Osteoblast (primary cell): ENCODE results near the gene RBM38. TPM values are rescaled to one million over a fixed set of nuclear protein-coding genes. Genes with fewer than 3 reads are reported as not detected.

Source experiments
- DNase-seq: peaks from one replicate; pipeline ENCODE4 v3.0.0; 2011; ENCODE audit warnings: low spot score, mixed read lengths; ENCODE audit not compliant: insufficient read length; ENCODE audit errors: missing footprints
- H2AFZ ChIP-seq: 2 replicates; pipeline ENCODE4 v1.6.0; 2011; ENCODE audit warnings: mild to moderate bottlenecking, low read length
- H3K27ac ChIP-seq: 2 replicates; pipeline ENCODE4 v1.5.1; 2011; ENCODE audit warnings: mild to moderate bottlenecking, low read depth, low read length, moderate library complexity
- H3K27me3 ChIP-seq: 2 replicates; pipeline ENCODE4 v1.6.0; 2012; ENCODE audit warnings: mild to moderate bottlenecking, control low read depth, inconsistent platforms, low read length, moderate library complexity; ENCODE audit not compliant: insufficient read depth
- H3K36me3 ChIP-seq: 2 replicates; pipeline ENCODE4 v1.5.1; 2011; ENCODE audit warnings: mild to moderate bottlenecking, low read length, control low read depth, moderate library complexity; ENCODE audit not compliant: insufficient read depth
- H3K4me1 ChIP-seq: 2 replicates; pipeline ENCODE4 v1.5.1; 2011; ENCODE audit warnings: mild to moderate bottlenecking, low read length, control low read depth, moderate library complexity; ENCODE audit not compliant: insufficient read depth
- H3K4me2 ChIP-seq: 2 replicates; pipeline ENCODE4 v1.6.0; 2011; ENCODE audit warnings: mild to moderate bottlenecking, low read length; ENCODE audit not compliant: insufficient read depth
- H3K4me3 ChIP-seq: fragments of 200-600 bp; sonication (generic); 3 replicates; pipeline ENCODE4 v1.5.1; 2012; ENCODE audit warnings: mild to moderate bottlenecking, low read length, inconsistent platforms; ENCODE audit not compliant: insufficient read depth
- H3K79me2 ChIP-seq: 2 replicates; pipeline ENCODE4 v1.6.0; 2012; ENCODE audit warnings: mild to moderate bottlenecking, low read length, control low read depth, inconsistent platforms; ENCODE audit not compliant: insufficient read depth
- H3K9me3 ChIP-seq: 2 replicates; pipeline ENCODE4 v1.5.1; 2011; ENCODE audit warnings: low read depth, low read length, control low read depth
- H4K20me1 ChIP-seq: 2 replicates; pipeline ENCODE4 v1.6.0; 2012; ENCODE audit warnings: mild to moderate bottlenecking, low read length, control low read depth; ENCODE audit not compliant: insufficient read depth
- CTCF ChIP-seq: IDR thresholded peaks from 2 replicates; pipeline ENCODE4 v1.5.1; 2011; ENCODE audit warnings: mild to moderate bottlenecking, low read depth, low read length, moderate library complexity; ENCODE audit errors: extremely low read depth
- total RNA-seq: library from RNA; depleted of rRNA; stranded (reverse); fragments of >200 nt; gene quantifications from 2 replicates; pipeline ENCODE4 v1.2.3, GENCODE V29; 2012

Gene RBM38
- total RNA-seq, 1 donor: 2.9 TPM

- TF ChIP-seq CTCF: no peak
- no peaks in the 10 kb centered on the region for H3K4me1 ChIP-seq
- H3K36me3 ChIP-seq: no peaks in the 10 kb centered on the region
- H3K79me2 ChIP-seq: no peaks in the 10 kb centered on the region
- peak; percentile 54 for DNase-seq
- no peak overlapping the region for H3K4me2 ChIP-seq
- no peak overlapping the region for H3K4me3 ChIP-seq
- no peaks in the 10 kb centered on the region for H3K27me3 ChIP-seq
- H3K27ac ChIP-seq: no peak overlapping the region
- no peaks in the 10 kb centered on the region for H3K9me3 ChIP-seq
- H4K20me1 ChIP-seq: peaks cover 3% of the 10 kb centered on the region
- H2AFZ ChIP-seq: no peak overlapping the region
Measured at GRCh38 chr20:57393321-57394120, 2.3 kb downstream of the RBM38 start.

GRCh38 chr20:57394121-57395082, 3.2 kb downstream of the RBM38 start:
- no peaks in the 10 kb centered on the region for H3K9me3 ChIP-seq
- no peaks in the 10 kb centered on the region for H3K36me3 ChIP-seq
- no peak overlapping the region for H3K4me3 ChIP-seq
- H3K4me1 ChIP-seq: no peaks in the 10 kb centered on the region
- no peak overlapping the region for H3K27ac ChIP-seq
- no peaks in the 10 kb centered on the region for H3K27me3 ChIP-seq
- DNase-seq: peak; percentile 79
- H4K20me1 ChIP-seq: peaks cover 3% of the 10 kb centered on the region
- no peak overlapping the region for H2AFZ ChIP-seq
- H3K4me2 ChIP-seq: no peak overlapping the region
- no peaks in the 10 kb centered on the region for H3K79me2 ChIP-seq
- no peak for TF ChIP-seq CTCF

GRCh38 chr20:57395111-57395966, 4.1 kb downstream of the RBM38 start:
- H3K27me3 ChIP-seq: no peaks in the 10 kb centered on the region
- H2AFZ ChIP-seq: no peak overlapping the region
- H3K36me3 ChIP-seq: no peaks in the 10 kb centered on the region
- no peak for TF ChIP-seq CTCF
- no peaks in the 10 kb centered on the region for H3K9me3 ChIP-seq
- no peaks in the 10 kb centered on the region for H3K4me1 ChIP-seq
- H3K4me3 ChIP-seq: no peak overlapping the region
- H3K4me2 ChIP-seq: no peak overlapping the region
- H3K27ac ChIP-seq: no peak overlapping the region
- peak; percentile 97 for DNase-seq
- no peaks in the 10 kb centered on the region for H3K79me2 ChIP-seq
- H4K20me1 ChIP-seq: peaks cover 3% of the 10 kb centered on the region
